IMR-90 (cell line): Measurements from ENCODE around the gene MCM3AP. TPM values are rescaled to one million over a fixed set of nuclear protein-coding genes. Genes with fewer than 3 reads are reported as not detected.

ENCODE experiments used
- ATAC-seq: fragments of 200-7000 bp; cut with Tn5 transposase; 2 replicates; pipeline ENCODE4 v1.9.1; 2020; ENCODE audit warnings: low read depth, mild to moderate bottlenecking, moderate library complexity
- BruUV-seq: library from RNA; stranded (reverse); fragments of 400-500 nt; replicated peaks from 2 replicates; lab custom pipeline; 2021; lab: Mats Ljungman, UMichigan
- CTCF ChIA-PET: fragments of 300-600 bp; formaldehyde crosslinking; extraction: SDS; loops from one replicate; lab custom pipeline; 2021; ENCODE audit warnings: antibody characterized with exemption; lab: Yijun Ruan, JAX
- POLR2A ChIA-PET: fragments of 300-600 bp; sonication (Branson Sonifier 250); formaldehyde crosslinking; loops from one replicate; lab custom pipeline; 2022; ENCODE audit warnings: antibody characterized with exemption; ENCODE audit not compliant: unreplicated experiment; lab: Charles Lee
- DNase-seq: peaks from one replicate; pipeline ENCODE4 v3.0.0; 2013
- H2AFZ ChIP-seq: replicated peaks from 2 replicates; pipeline ENCODE3; 2013; ENCODE audit warnings: low read length, mild to moderate bottlenecking; ENCODE audit not compliant: poor library complexity
- H2AK5ac ChIP-seq: 2 replicates; pipeline ENCODE4 v1.6.1; 2013; ENCODE audit warnings: low read depth, low read length, inconsistent platforms
- H2AK9ac ChIP-seq: replicated peaks from 2 replicates; pipeline ENCODE3; 2013; ENCODE audit warnings: mild to moderate bottlenecking, low read depth, low read length, moderate library complexity; ENCODE audit not compliant: poor library complexity
- H2BK120ac ChIP-seq: 2 replicates; pipeline ENCODE4 v1.6.1; 2013; ENCODE audit warnings: low read depth, low read length, inconsistent platforms
- H2BK15ac ChIP-seq: 3 replicates; pipeline ENCODE4 v1.6.1; 2013; ENCODE audit warnings: low read depth, low read length, inconsistent platforms
- H2BK20ac ChIP-seq: 2 replicates; pipeline ENCODE4 v1.6.1; 2013; ENCODE audit warnings: low read depth, mild to moderate bottlenecking, inconsistent platforms, low read length, moderate library complexity
- H2BK5ac ChIP-seq: 2 replicates; pipeline ENCODE4 v1.6.1; 2013; ENCODE audit warnings: mild to moderate bottlenecking, low read depth, low read length, inconsistent platforms; ENCODE audit not compliant: poor library complexity, severe bottlenecking
- H3K14ac ChIP-seq: replicated peaks from 2 replicates; pipeline ENCODE4 v1.6.1; 2013; ENCODE audit warnings: low read depth, low read length, inconsistent platforms
- H3K18ac ChIP-seq: 2 replicates; pipeline ENCODE4 v1.6.1; 2013; ENCODE audit warnings: low read depth, low read length, control low read depth
- H3K23ac ChIP-seq: 2 replicates; pipeline ENCODE4 v1.6.1; 2013; ENCODE audit warnings: low read depth, low read length, inconsistent platforms
- H3K27ac ChIP-seq: 2 replicates; pipeline ENCODE4 v1.5.1; 2013; ENCODE audit warnings: mild to moderate bottlenecking, control low read depth, low read length; ENCODE audit not compliant: insufficient read depth
- H3K27me3 ChIP-seq: 2 replicates; pipeline ENCODE4 v1.6.1; 2013; ENCODE audit warnings: low read length; ENCODE audit not compliant: control insufficient read depth, insufficient read depth
- H3K36me3 ChIP-seq: 2 replicates; pipeline ENCODE4 v1.6.1; 2013; ENCODE audit warnings: low read length, mixed read lengths; ENCODE audit not compliant: control insufficient read depth, insufficient read depth
- H3K4ac ChIP-seq: 2 replicates; pipeline ENCODE4 v1.6.1; 2013; ENCODE audit warnings: low read depth, low read length, inconsistent platforms
- H3K4me1 ChIP-seq: 2 replicates; pipeline ENCODE4 v1.6.1; 2013; ENCODE audit warnings: low read length, mixed read lengths; ENCODE audit not compliant: control insufficient read depth, insufficient read depth
- H3K4me2 ChIP-seq: 2 replicates; pipeline ENCODE4 v1.6.1; 2013; ENCODE audit warnings: low read depth, mild to moderate bottlenecking, control low read depth, low read length, moderate library complexity
- H3K4me3 ChIP-seq: 2 replicates; pipeline ENCODE4 v1.5.1; 2013; ENCODE audit warnings: low read depth, mild to moderate bottlenecking, control low read depth, low read length, moderate library complexity; ENCODE audit not compliant: insufficient read depth
- H3K56ac ChIP-seq: 2 replicates; pipeline ENCODE4 v1.6.1; 2013; ENCODE audit warnings: low read length, inconsistent platforms; ENCODE audit not compliant: insufficient read depth; ENCODE audit errors: extremely low read depth
- H3K79me1 ChIP-seq, 2 experiments: 2 replicates each; pipeline ENCODE4 v1.6.1; 2013; ENCODE audit warnings: low read length in 2 of 2, inconsistent platforms in 1 of 2, low read depth in 1 of 2
- H3K9ac ChIP-seq: 2 replicates; pipeline ENCODE4 v1.6.1; 2013; ENCODE audit warnings: low read depth, low read length, control low read depth
- H3K9me1 ChIP-seq: 2 replicates; pipeline ENCODE4 v1.6.1; 2013; ENCODE audit warnings: low read length, inconsistent platforms; ENCODE audit not compliant: insufficient read depth
- H3K9me3 ChIP-seq: 2 replicates; pipeline ENCODE4 v1.6.1; 2013; ENCODE audit warnings: low read length; ENCODE audit not compliant: control insufficient read depth, insufficient read depth
- H4K20me1 ChIP-seq: 2 replicates; pipeline ENCODE4 v1.6.1; 2013; ENCODE audit warnings: low read length, inconsistent platforms; ENCODE audit not compliant: insufficient read depth
- H4K5ac ChIP-seq: 2 replicates; pipeline ENCODE4 v1.6.1; 2013; ENCODE audit warnings: mild to moderate bottlenecking, low read depth, low read length, control low read depth
- H4K8ac ChIP-seq, 2 experiments: 2 replicates each; pipeline ENCODE4 v1.6.1; 2013; ENCODE audit warnings: low read depth in 2 of 2, low read length in 2 of 2, control low read depth in 1 of 2, inconsistent platforms in 1 of 2
- H4K91ac ChIP-seq: 2 replicates; pipeline ENCODE4 v1.6.1; 2013; ENCODE audit warnings: low read depth, low read length, inconsistent platforms; ENCODE audit not compliant: insufficient read depth
- BHLHE40 ChIP-seq: fragments of 150-350 bp; IDR thresholded peaks from 2 replicates; pipeline ENCODE4 v1.6.1; 2016; ENCODE audit warnings: mild to moderate bottlenecking, low read depth, low read length
- CEBPB ChIP-seq: IDR thresholded peaks from 2 replicates; pipeline ENCODE4 v1.6.1; 2012; ENCODE audit warnings: low read depth, low read length, improper control_type of control experiment
- CHD1 ChIP-seq: IDR thresholded peaks from 2 replicates; pipeline ENCODE4 v1.6.1; 2012; ENCODE audit warnings: low read depth, low read length, improper control_type of control experiment
- ELK1 ChIP-seq: fragments of 150-350 bp; IDR thresholded peaks from 2 replicates; pipeline ENCODE4 v1.6.1; 2016; ENCODE audit warnings: low read depth, mild to moderate bottlenecking, low read length, moderate library complexity, borderline replicate concordance
- MAFK ChIP-seq: IDR thresholded peaks from 2 replicates; pipeline ENCODE4 v1.6.1; 2012; ENCODE audit warnings: low read depth, low read length, improper control_type of control experiment
- MAZ ChIP-seq: IDR thresholded peaks from 2 replicates; pipeline ENCODE4 v1.6.1; 2012; ENCODE audit warnings: low read depth, mild to moderate bottlenecking, low read length, improper control_type of control experiment, moderate library complexity, borderline replicate concordance
- MXI1 ChIP-seq: IDR thresholded peaks from 2 replicates; pipeline ENCODE4 v1.6.1; 2012; ENCODE audit warnings: low read depth, mild to moderate bottlenecking, low read length, moderate library complexity, borderline replicate concordance
- POLR2A ChIP-seq: IDR thresholded peaks from 2 replicates; pipeline ENCODE4 v1.6.1; 2012; ENCODE audit warnings: mild to moderate bottlenecking, low read depth, low read length
- RAD21 ChIP-seq: IDR thresholded peaks from 2 replicates; pipeline ENCODE4 v1.6.1; 2012; ENCODE audit warnings: low read length, improper control_type of control experiment
- RCOR1 ChIP-seq: IDR thresholded peaks from 2 replicates; pipeline ENCODE4 v1.6.1; 2012; ENCODE audit warnings: mild to moderate bottlenecking, low read length, improper control_type of control experiment; ENCODE audit not compliant: insufficient replicate concordance
- SMC3 ChIP-seq: fragments of 150-350 bp; IDR thresholded peaks from 2 replicates; pipeline ENCODE4 v1.6.1; 2016; ENCODE audit warnings: low read depth, mild to moderate bottlenecking, antibody characterized with exemption, low read length, moderate library complexity
- USF2 ChIP-seq: fragments of 150-350 bp; IDR thresholded peaks from 2 replicates; pipeline ENCODE4 v1.6.1; 2017; ENCODE audit warnings: mild to moderate bottlenecking, antibody characterized with exemption, low read length, low read depth
- WGBS, 2 experiments: methylation state at CpG; one replicate each; pipeline versions ENCODE4 v1.1.5 to v1.1.7; 2013; ENCODE audit warnings: missing lambda C conversion rate in 2 of 2; ENCODE audit not compliant: insufficient read length in 1 of 2; ENCODE audit errors: extremely low coverage in 2 of 2; 5-methylcytosine and 5-hydroxymethylcytosine counted together
- dilution Hi-C: fragments of 300-500 bp; cut with HindIII; formaldehyde crosslinking; loops from one replicate; pipeline ENCODE4 v1.14.3; 2018; ENCODE audit warnings: low sequenced_read_pairs; ENCODE audit not compliant: unreplicated experiment
- in situ Hi-C: fragments of 300-500 bp; cut with MboI; formaldehyde crosslinking; loops from 3 replicates; pipeline ENCODE4 v1.14.3; 2019; ENCODE audit warnings: low sequenced_read_pairs, inconsistent platforms, mixed read lengths
- intact Hi-C: fragments of 100-400 bp; cut with micrococcal nuclease; formaldehyde crosslinking; loops from 2 replicates; pipeline ENCODE4 v1.10.0; 2022
- polyA plus RNA-seq, 3 experiments: library from polyadenylated mRNA; depleted of rRNA; stranded (reverse); fragments of >200 nt; gene quantifications; 2 replicates each; pipeline ENCODE4 v1.2.3, GENCODE V29; 2012; ENCODE audit warnings: low replicate concordance in 1 of 3
- total RNA-seq: library from RNA; depleted of rRNA; stranded (reverse); fragments of >200 nt; gene quantifications from 2 replicates; pipeline ENCODE4 v1.2.3, GENCODE V29; 2012

Gene MCM3AP
- total and polyA plus RNA-seq, 2 of the 4 experiments (the other 2 are of a cell fraction) = 46.5 to 63.1 TPM

GRCh38 chr21:46207006-46207919 lies 78.1 kb downstream of the MCM3AP start:
- H2BK120ac ChIP-seq = no peak overlapping the region
- 91% methylated on average over 10 of the region's 21 CpGs; no CpG with 5 or more reads in 1 of the 2 experiments for WGBS, 2 experiments
- H3K4ac ChIP-seq = no peak overlapping the region
- TF ChIP-seq RCOR1 (no peak), BHLHE40 (no peak), RAD21 (no peak), SMC3 (no peak), MAZ (no peak), MXI1 (no peak), MAFK (no peak), CHD1 (no peak), ELK1 (no peak), CEBPB (no peak), POLR2A (no peak), USF2 (no peak)
- H3K4me2 ChIP-seq = no peak overlapping the region
- DNase-seq (no peak), ATAC-seq (no peak)
- intact Hi-C loops (no loop called here), in situ Hi-C loops (no loop called here), dilution Hi-C loops (no loop called here)
- H3K23ac ChIP-seq = no peak overlapping the region
- H3K9me1 ChIP-seq = no peaks in the 10 kb centered on the region; the same call in 1 of the 2 replicates
- no peak overlapping the region for H2BK20ac ChIP-seq
- peak overlapping the region; percentile 35 for H2AFZ ChIP-seq
- no peaks in the 10 kb centered on the region for H3K9me3 ChIP-seq
- ChIA-PET CTCF (no interaction called here), POLR2A (no interaction called here)
- no peak overlapping the region for H3K18ac ChIP-seq
- H2BK5ac ChIP-seq = no peak overlapping the region
- no peaks in the 10 kb centered on the region for H3K27me3 ChIP-seq
- no peaks in the 10 kb centered on the region; a peak in 1 of 4 replicates for H3K79me1 ChIP-seq
- no peak overlapping the region for H3K9ac ChIP-seq
- H3K56ac ChIP-seq = no peak overlapping the region
- no TSS peak for BruUV-seq
- peak overlapping the region; percentile 5 for H2AK9ac ChIP-seq
- no peaks in the 10 kb centered on the region for H3K4me1 ChIP-seq
- H3K27ac ChIP-seq = no peak overlapping the region
- no peak overlapping the region for H2BK15ac ChIP-seq
- no peak overlapping the region for H3K14ac ChIP-seq
- H4K91ac ChIP-seq = no peak overlapping the region
- no peak overlapping the region for H4K5ac ChIP-seq
- no peak overlapping the region for H2AK5ac ChIP-seq
- H3K36me3 ChIP-seq = peaks cover 51% of the 10 kb centered on the region
- no peak overlapping the region for H4K8ac ChIP-seq
- H3K4me3 ChIP-seq = no peak overlapping the region
- H4K20me1 ChIP-seq = peaks cover 3% of the 10 kb centered on the region; the same call in 1 of the 2 replicates
